ENCODE results near the gene GFY.

GFY gene

DNA sequence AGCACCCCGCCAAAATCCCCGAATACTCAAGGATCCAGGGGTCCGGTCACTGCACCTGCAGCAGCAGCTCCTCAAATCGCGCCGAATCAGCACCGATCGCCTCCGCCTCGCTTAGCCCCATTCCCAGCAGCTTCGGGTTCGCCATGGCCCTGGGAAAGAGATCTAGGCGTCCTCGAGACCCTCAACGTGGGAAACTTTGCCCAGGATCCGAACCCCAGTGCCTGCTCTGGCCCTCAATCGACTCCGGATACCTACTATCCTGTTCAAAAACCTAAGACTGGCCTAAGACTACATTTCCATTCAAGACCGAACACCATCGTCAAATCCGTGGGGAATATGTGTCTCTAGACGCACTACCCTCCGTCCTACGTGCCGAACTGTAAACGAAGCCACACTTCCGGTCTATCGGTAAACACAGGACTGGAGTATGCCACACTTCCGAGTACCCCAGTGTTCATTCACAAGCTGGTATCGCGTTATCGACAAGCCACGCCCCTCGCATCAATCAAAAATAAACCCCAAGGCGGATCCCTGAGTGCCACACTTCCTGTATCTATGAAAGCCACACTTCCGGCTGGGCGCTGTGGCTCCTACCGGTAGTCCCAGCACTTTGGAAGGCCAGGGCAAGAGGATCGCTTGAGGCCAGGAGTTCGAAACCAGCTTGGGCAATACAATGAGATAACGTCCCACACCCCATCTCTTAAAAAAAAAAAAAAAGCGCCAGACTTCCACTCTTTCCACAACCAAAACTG, 26.4 kb downstream of the GFY start, which contains the start of gene PIH1D1:
TSS of gene PIH1D1 (minus strand) at position 385 of the 752 bp plus-strand sequence. CDS start at position 145, 240 bp downstream.
- peaks cover 7% of the 10 kb centered on the region; the same call in 1 of the 2 replicates for H3F3A ChIP-seq (ENCODE audit: insufficient read depth, low read length)
- no peaks in the 10 kb centered on the region for H3K9me3 ChIP-seq (ENCODE audit: low read length)
- peaks cover 24% of the 10 kb centered on the region for H3K4me1 ChIP-seq (ENCODE audit: insufficient read depth, low read length, severe bottlenecking)
- H3K79me2 ChIP-seq (ENCODE audit: insufficient read depth, low read length), result peaks cover 7% of the 10 kb centered on the region; the same call in 1 of the 2 replicates
- H3K9me2 ChIP-seq (ENCODE audit: low read depth, low read length), result no peaks in the 10 kb centered on the region
- peak within 1 kb of the TSS; percentile 91 for H3K4me2 ChIP-seq (ENCODE audit: low read length)
- H4K20me1 ChIP-seq (ENCODE audit: insufficient read depth, low read length), result no peaks in the 10 kb centered on the region
- no peak within 1 kb of the TSS for H2AFZ ChIP-seq (ENCODE audit: low read length)
- H3K4me3 ChIP-seq (ENCODE audit: low read depth, low read length, poor library complexity, severe bottlenecking), result peak within 1 kb of the TSS; percentile 77
- H3K27me3 ChIP-seq (ENCODE audit: insufficient read depth, low read length), result no peaks in the 10 kb centered on the region
- H3K36me3 ChIP-seq (ENCODE audit: insufficient read depth, low read length), result peaks cover 31% of the 10 kb centered on the region
- H3K9ac ChIP-seq (ENCODE audit: low read length), result peak within 1 kb of the TSS; percentile 99
- peak within 1 kb of the TSS; percentile 89 for H3K27ac ChIP-seq (ENCODE audit: low read depth, low read length, poor library complexity, severe bottlenecking)
- no peak for TF ChIP-seq EZH2 (IDR thresholded peaks at IDR 0.05; ENCODE audit: borderline replicate concordance, low read length)
- TF ChIP-seq, protein P1, sequence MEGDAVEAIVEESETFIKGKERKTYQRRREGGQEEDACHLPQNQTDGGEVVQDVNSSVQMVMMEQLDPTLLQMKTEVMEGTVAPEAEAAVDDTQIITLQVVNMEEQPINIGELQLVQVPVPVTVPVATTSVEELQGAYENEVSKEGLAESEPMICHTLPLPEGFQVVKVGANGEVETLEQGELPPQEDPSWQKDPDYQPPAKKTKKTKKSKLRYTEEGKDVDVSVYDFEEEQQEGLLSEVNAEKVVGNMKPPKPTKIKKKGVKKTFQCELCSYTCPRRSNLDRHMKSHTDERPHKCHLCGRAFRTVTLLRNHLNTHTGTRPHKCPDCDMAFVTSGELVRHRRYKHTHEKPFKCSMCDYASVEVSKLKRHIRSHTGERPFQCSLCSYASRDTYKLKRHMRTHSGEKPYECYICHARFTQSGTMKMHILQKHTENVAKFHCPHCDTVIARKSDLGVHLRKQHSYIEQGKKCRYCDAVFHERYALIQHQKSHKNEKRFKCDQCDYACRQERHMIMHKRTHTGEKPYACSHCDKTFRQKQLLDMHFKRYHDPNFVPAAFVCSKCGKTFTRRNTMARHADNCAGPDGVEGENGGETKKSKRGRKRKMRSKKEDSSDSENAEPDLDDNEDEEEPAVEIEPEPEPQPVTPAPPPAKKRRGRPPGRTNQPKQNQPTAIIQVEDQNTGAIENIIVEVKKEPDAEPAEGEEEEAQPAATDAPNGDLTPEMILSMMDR (IDR thresholded peaks at IDR 0.05; ENCODE audit: low read length), result no peak

DNA sequence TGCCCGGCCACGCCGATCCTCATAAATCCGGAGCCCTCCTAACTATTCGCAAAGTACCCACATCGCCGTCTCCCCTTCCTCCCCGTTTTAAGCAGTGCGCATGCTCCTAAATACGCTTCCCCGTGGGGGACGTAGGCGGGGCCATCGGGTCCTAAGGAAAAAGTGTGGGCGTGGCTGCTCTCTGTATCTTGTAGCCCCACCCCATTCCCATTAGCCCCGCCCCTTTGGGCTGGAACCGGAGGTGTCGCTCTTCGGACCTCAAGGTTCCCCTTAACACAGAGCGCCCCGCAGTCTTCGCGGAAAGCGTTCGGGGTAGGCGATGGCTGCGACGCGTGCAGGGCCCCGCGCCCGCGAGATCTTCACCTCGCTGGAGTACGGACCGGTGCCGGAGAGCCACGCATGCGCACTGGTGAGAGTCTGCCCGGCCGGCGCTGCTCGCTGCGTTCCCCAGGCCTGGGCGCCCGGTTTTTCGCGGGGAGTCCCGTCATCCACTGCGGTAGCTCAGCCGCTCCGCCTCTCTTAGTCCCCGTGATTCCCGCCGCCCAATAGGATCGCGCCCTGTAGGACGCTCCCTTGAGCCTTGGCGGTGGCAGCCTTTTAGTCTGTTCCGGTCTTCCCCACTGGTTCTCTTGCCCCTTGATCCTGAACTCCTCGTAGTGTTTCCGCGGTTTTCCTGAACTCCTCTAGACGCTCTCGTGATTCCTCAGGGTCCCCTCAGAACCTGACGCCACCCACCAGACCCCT, 28.0 kb downstream of the GFY start, which contains the start of gene ALDH16A1:
TSS of gene ALDH16A1 (plus strand) at position 213 of the 744 bp plus-strand sequence. CDS start at position 320, 107 bp downstream.
- TF ChIP-seq, protein P1 (IDR thresholded peaks at IDR 0.05; ENCODE audit: low read length), result no peak
- TF ChIP-seq EZH2 (IDR thresholded peaks at IDR 0.05; ENCODE audit: borderline replicate concordance, low read length), result no peak
- Histone ChIP-seq H3F3A (ENCODE audit: insufficient read depth, low read length) (peaks cover 7% of the 10 kb centered on the region; the same call in 1 of the 2 replicates), H3K79me2 (ENCODE audit: insufficient read depth, low read length) (peaks cover 7% of the 10 kb centered on the region; the same call in 1 of the 2 replicates), H3K4me1 (ENCODE audit: insufficient read depth, low read length, severe bottlenecking) (peaks cover 31% of the 10 kb centered on the region), H3K27me3 (ENCODE audit: insufficient read depth, low read length) (no peaks in the 10 kb centered on the region), H3K36me3 (ENCODE audit: insufficient read depth, low read length) (peaks cover 18% of the 10 kb centered on the region; the same call in 1 of the 2 replicates), H3K4me2 (ENCODE audit: low read length) (peak within 1 kb of the TSS; percentile 77), H3K9ac (ENCODE audit: low read length) (peak within 1 kb of the TSS; percentile 91), H2AFZ (ENCODE audit: low read length) (no peak within 1 kb of the TSS), H3K9me3 (ENCODE audit: low read length) (no peaks in the 10 kb centered on the region), H3K27ac (ENCODE audit: low read depth, low read length, poor library complexity, severe bottlenecking) (peak within 1 kb of the TSS; percentile 89), H3K4me3 (ENCODE audit: low read depth, low read length, poor library complexity, severe bottlenecking) (peak within 1 kb of the TSS; percentile 77), H4K20me1 (ENCODE audit: insufficient read depth, low read length) (no peaks in the 10 kb centered on the region), H3K9me2 (ENCODE audit: low read depth, low read length) (no peaks in the 10 kb centered on the region)

DNA sequence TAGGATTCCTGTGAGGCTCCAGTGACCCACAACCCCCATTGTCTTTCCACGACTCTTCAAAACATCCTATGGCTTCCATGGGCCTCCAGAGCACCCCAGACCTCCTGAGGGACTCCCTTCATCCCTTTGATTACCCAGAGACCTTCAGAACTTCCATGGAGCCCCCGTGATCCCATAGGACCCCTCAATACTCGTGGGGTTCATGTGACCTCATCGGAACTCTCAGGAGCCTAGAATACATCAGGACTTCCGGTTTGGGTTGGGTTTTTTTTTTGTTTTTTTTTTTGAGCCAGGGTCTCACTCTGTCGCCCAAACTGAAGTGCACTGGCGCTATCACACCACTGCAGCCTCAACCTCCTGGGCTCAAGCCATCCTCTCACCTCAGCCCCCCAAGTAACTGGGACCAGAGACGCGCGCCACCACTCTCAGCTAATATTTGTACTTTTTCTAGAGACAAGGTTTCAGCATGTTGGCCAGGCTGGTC, 28.6 kb downstream of the GFY start:
- Histone ChIP-seq H3K9ac (ENCODE audit: low read length) (peak overlapping the region; percentile 91), H3K36me3 (ENCODE audit: insufficient read depth, low read length) (peaks cover 17% of the 10 kb centered on the region; the same call in 1 of the 2 replicates), H3K27ac (ENCODE audit: low read depth, low read length, poor library complexity, severe bottlenecking) (peak overlapping the region; percentile 89), H3K9me3 (ENCODE audit: low read length) (no peaks in the 10 kb centered on the region), H3K79me2 (ENCODE audit: insufficient read depth, low read length) (peaks cover 7% of the 10 kb centered on the region; the same call in 1 of the 2 replicates), H3K27me3 (ENCODE audit: insufficient read depth, low read length) (no peaks in the 10 kb centered on the region), H3F3A (ENCODE audit: insufficient read depth, low read length) (peaks cover 7% of the 10 kb centered on the region; the same call in 1 of the 2 replicates), H4K20me1 (ENCODE audit: insufficient read depth, low read length) (no peaks in the 10 kb centered on the region), H3K9me2 (ENCODE audit: low read depth, low read length) (no peaks in the 10 kb centered on the region), H2AFZ (ENCODE audit: low read length) (no peak overlapping the region), H3K4me1 (ENCODE audit: insufficient read depth, low read length, severe bottlenecking) (peaks cover 37% of the 10 kb centered on the region), H3K4me3 (ENCODE audit: low read depth, low read length, poor library complexity, severe bottlenecking) (peak overlapping the region; percentile 77), H3K4me2 (ENCODE audit: low read length) (peak overlapping the region; percentile 77)
- TF ChIP-seq EZH2 (IDR thresholded peaks at IDR 0.05; ENCODE audit: borderline replicate concordance, low read length), result no peak
- TF ChIP-seq, protein P1 (IDR thresholded peaks at IDR 0.05; ENCODE audit: low read length), result no peak
